IMR-90 (cell line): ENCODE results near the gene ACP1. TPM values are rescaled to one million over a fixed set of nuclear protein-coding genes. Genes with fewer than 3 reads are reported as not detected.
A peak's percentile ranks its signal among the peaks of the same experiment; 100 is the strongest.

ENCODE experiments used
- ATAC-seq: fragments of 200-7000 bp; cut with Tn5 transposase; 2 replicates; pipeline ENCODE4 v1.9.1; 2020; ENCODE audit warnings: low read depth, mild to moderate bottlenecking, moderate library complexity
- BruUV-seq: library from RNA; stranded (reverse); fragments of 400-500 nt; replicated peaks from 2 replicates; lab custom pipeline; 2021; lab: Mats Ljungman, UMichigan
- CTCF ChIA-PET: fragments of 300-600 bp; formaldehyde crosslinking; extraction: SDS; loops from one replicate; lab custom pipeline; 2021; ENCODE audit warnings: antibody characterized with exemption; lab: Yijun Ruan, JAX
- POLR2A ChIA-PET: fragments of 300-600 bp; sonication (Branson Sonifier 250); formaldehyde crosslinking; loops from one replicate; lab custom pipeline; 2022; ENCODE audit warnings: antibody characterized with exemption; ENCODE audit not compliant: unreplicated experiment; lab: Charles Lee
- DNase-seq: peaks from one replicate; pipeline ENCODE4 v3.0.0; 2013
- H2AFZ ChIP-seq: replicated peaks from 2 replicates; pipeline ENCODE3; 2013; ENCODE audit warnings: low read length, mild to moderate bottlenecking; ENCODE audit not compliant: poor library complexity
- H2AK5ac ChIP-seq: 2 replicates; pipeline ENCODE4 v1.6.1; 2013; ENCODE audit warnings: low read depth, low read length, inconsistent platforms
- H2AK9ac ChIP-seq: replicated peaks from 2 replicates; pipeline ENCODE3; 2013; ENCODE audit warnings: mild to moderate bottlenecking, low read depth, low read length, moderate library complexity; ENCODE audit not compliant: poor library complexity
- H2BK120ac ChIP-seq: 2 replicates; pipeline ENCODE4 v1.6.1; 2013; ENCODE audit warnings: low read depth, low read length, inconsistent platforms
- H2BK15ac ChIP-seq: 3 replicates; pipeline ENCODE4 v1.6.1; 2013; ENCODE audit warnings: low read depth, low read length, inconsistent platforms
- H2BK20ac ChIP-seq: 2 replicates; pipeline ENCODE4 v1.6.1; 2013; ENCODE audit warnings: low read depth, mild to moderate bottlenecking, inconsistent platforms, low read length, moderate library complexity
- H2BK5ac ChIP-seq: 2 replicates; pipeline ENCODE4 v1.6.1; 2013; ENCODE audit warnings: mild to moderate bottlenecking, low read depth, low read length, inconsistent platforms; ENCODE audit not compliant: poor library complexity, severe bottlenecking
- H3K14ac ChIP-seq: replicated peaks from 2 replicates; pipeline ENCODE4 v1.6.1; 2013; ENCODE audit warnings: low read depth, low read length, inconsistent platforms
- H3K18ac ChIP-seq: 2 replicates; pipeline ENCODE4 v1.6.1; 2013; ENCODE audit warnings: low read depth, low read length, control low read depth
- H3K23ac ChIP-seq: 2 replicates; pipeline ENCODE4 v1.6.1; 2013; ENCODE audit warnings: low read depth, low read length, inconsistent platforms
- H3K27ac ChIP-seq: 2 replicates; pipeline ENCODE4 v1.5.1; 2013; ENCODE audit warnings: mild to moderate bottlenecking, control low read depth, low read length; ENCODE audit not compliant: insufficient read depth
- H3K27me3 ChIP-seq: 2 replicates; pipeline ENCODE4 v1.6.1; 2013; ENCODE audit warnings: low read length; ENCODE audit not compliant: control insufficient read depth, insufficient read depth
- H3K36me3 ChIP-seq: 2 replicates; pipeline ENCODE4 v1.6.1; 2013; ENCODE audit warnings: low read length, mixed read lengths; ENCODE audit not compliant: control insufficient read depth, insufficient read depth
- H3K4ac ChIP-seq: 2 replicates; pipeline ENCODE4 v1.6.1; 2013; ENCODE audit warnings: low read depth, low read length, inconsistent platforms
- H3K4me1 ChIP-seq: 2 replicates; pipeline ENCODE4 v1.6.1; 2013; ENCODE audit warnings: low read length, mixed read lengths; ENCODE audit not compliant: control insufficient read depth, insufficient read depth
- H3K4me2 ChIP-seq: 2 replicates; pipeline ENCODE4 v1.6.1; 2013; ENCODE audit warnings: low read depth, mild to moderate bottlenecking, control low read depth, low read length, moderate library complexity
- H3K4me3 ChIP-seq: 2 replicates; pipeline ENCODE4 v1.5.1; 2013; ENCODE audit warnings: low read depth, mild to moderate bottlenecking, control low read depth, low read length, moderate library complexity; ENCODE audit not compliant: insufficient read depth
- H3K56ac ChIP-seq: 2 replicates; pipeline ENCODE4 v1.6.1; 2013; ENCODE audit warnings: low read length, inconsistent platforms; ENCODE audit not compliant: insufficient read depth; ENCODE audit errors: extremely low read depth
- H3K79me1 ChIP-seq, 2 experiments: 2 replicates each; pipeline ENCODE4 v1.6.1; 2013; ENCODE audit warnings: low read length in 2 of 2, inconsistent platforms in 1 of 2, low read depth in 1 of 2
- H3K9ac ChIP-seq: 2 replicates; pipeline ENCODE4 v1.6.1; 2013; ENCODE audit warnings: low read depth, low read length, control low read depth
- H3K9me1 ChIP-seq: 2 replicates; pipeline ENCODE4 v1.6.1; 2013; ENCODE audit warnings: low read length, inconsistent platforms; ENCODE audit not compliant: insufficient read depth
- H3K9me3 ChIP-seq: 2 replicates; pipeline ENCODE4 v1.6.1; 2013; ENCODE audit warnings: low read length; ENCODE audit not compliant: control insufficient read depth, insufficient read depth
- H4K20me1 ChIP-seq: 2 replicates; pipeline ENCODE4 v1.6.1; 2013; ENCODE audit warnings: low read length, inconsistent platforms; ENCODE audit not compliant: insufficient read depth
- H4K5ac ChIP-seq: 2 replicates; pipeline ENCODE4 v1.6.1; 2013; ENCODE audit warnings: mild to moderate bottlenecking, low read depth, low read length, control low read depth
- H4K8ac ChIP-seq, 2 experiments: 2 replicates each; pipeline ENCODE4 v1.6.1; 2013; ENCODE audit warnings: low read depth in 2 of 2, low read length in 2 of 2, control low read depth in 1 of 2, inconsistent platforms in 1 of 2
- H4K91ac ChIP-seq: 2 replicates; pipeline ENCODE4 v1.6.1; 2013; ENCODE audit warnings: low read depth, low read length, inconsistent platforms; ENCODE audit not compliant: insufficient read depth
- BHLHE40 ChIP-seq: fragments of 150-350 bp; IDR thresholded peaks from 2 replicates; pipeline ENCODE4 v1.6.1; 2016; ENCODE audit warnings: mild to moderate bottlenecking, low read depth, low read length
- CEBPB ChIP-seq: IDR thresholded peaks from 2 replicates; pipeline ENCODE4 v1.6.1; 2012; ENCODE audit warnings: low read depth, low read length, improper control_type of control experiment
- CHD1 ChIP-seq: IDR thresholded peaks from 2 replicates; pipeline ENCODE4 v1.6.1; 2012; ENCODE audit warnings: low read depth, low read length, improper control_type of control experiment
- ELK1 ChIP-seq: fragments of 150-350 bp; IDR thresholded peaks from 2 replicates; pipeline ENCODE4 v1.6.1; 2016; ENCODE audit warnings: low read depth, mild to moderate bottlenecking, low read length, moderate library complexity, borderline replicate concordance
- FOS ChIP-seq: fragments of 150-350 bp; IDR thresholded peaks from 2 replicates; pipeline ENCODE4 v1.6.1; 2016; ENCODE audit warnings: low read depth, low read length
- MAFK ChIP-seq: IDR thresholded peaks from 2 replicates; pipeline ENCODE4 v1.6.1; 2012; ENCODE audit warnings: low read depth, low read length, improper control_type of control experiment
- MAZ ChIP-seq: IDR thresholded peaks from 2 replicates; pipeline ENCODE4 v1.6.1; 2012; ENCODE audit warnings: low read depth, mild to moderate bottlenecking, low read length, improper control_type of control experiment, moderate library complexity, borderline replicate concordance
- MXI1 ChIP-seq: IDR thresholded peaks from 2 replicates; pipeline ENCODE4 v1.6.1; 2012; ENCODE audit warnings: low read depth, mild to moderate bottlenecking, low read length, moderate library complexity, borderline replicate concordance
- NFE2L2 ChIP-seq: fragments of 150-350 bp; IDR thresholded peaks from 2 replicates; pipeline ENCODE4 v1.6.1; 2016; ENCODE audit warnings: low read depth, mild to moderate bottlenecking, low read length
- POLR2A ChIP-seq: IDR thresholded peaks from 2 replicates; pipeline ENCODE4 v1.6.1; 2012; ENCODE audit warnings: mild to moderate bottlenecking, low read depth, low read length
- RAD21 ChIP-seq: IDR thresholded peaks from 2 replicates; pipeline ENCODE4 v1.6.1; 2012; ENCODE audit warnings: low read length, improper control_type of control experiment
- RCOR1 ChIP-seq: IDR thresholded peaks from 2 replicates; pipeline ENCODE4 v1.6.1; 2012; ENCODE audit warnings: mild to moderate bottlenecking, low read length, improper control_type of control experiment; ENCODE audit not compliant: insufficient replicate concordance
- RFX5 ChIP-seq: IDR thresholded peaks from 2 replicates; pipeline ENCODE4 v1.8.0; 2012; ENCODE audit warnings: low read depth, mild to moderate bottlenecking, low read length, moderate library complexity
- SMC3 ChIP-seq: fragments of 150-350 bp; IDR thresholded peaks from 2 replicates; pipeline ENCODE4 v1.6.1; 2016; ENCODE audit warnings: low read depth, mild to moderate bottlenecking, antibody characterized with exemption, low read length, moderate library complexity
- WGBS, 2 experiments: methylation state at CpG; one replicate each; pipeline versions ENCODE4 v1.1.5 to v1.1.7; 2013; ENCODE audit warnings: missing lambda C conversion rate in 2 of 2; ENCODE audit not compliant: insufficient read length in 1 of 2; ENCODE audit errors: extremely low coverage in 2 of 2; 5-methylcytosine and 5-hydroxymethylcytosine counted together
- dilution Hi-C: fragments of 300-500 bp; cut with HindIII; formaldehyde crosslinking; loops from one replicate; pipeline ENCODE4 v1.14.3; 2018; ENCODE audit warnings: low sequenced_read_pairs; ENCODE audit not compliant: unreplicated experiment
- in situ Hi-C: fragments of 300-500 bp; cut with MboI; formaldehyde crosslinking; loops from 3 replicates; pipeline ENCODE4 v1.14.3; 2019; ENCODE audit warnings: low sequenced_read_pairs, inconsistent platforms, mixed read lengths
- intact Hi-C: fragments of 100-400 bp; cut with micrococcal nuclease; formaldehyde crosslinking; loops from 2 replicates; pipeline ENCODE4 v1.10.0; 2022
- polyA plus RNA-seq, 3 experiments: library from polyadenylated mRNA; depleted of rRNA; stranded (reverse); fragments of >200 nt; gene quantifications; 2 replicates each; pipeline ENCODE4 v1.2.3, GENCODE V29; 2012; ENCODE audit warnings: low replicate concordance in 1 of 3
- total RNA-seq: library from RNA; depleted of rRNA; stranded (reverse); fragments of >200 nt; gene quantifications from 2 replicates; pipeline ENCODE4 v1.2.3, GENCODE V29; 2012
- TF ChIP-seq, protein P1 (sequence below): fragments of 150-350 bp; IDR thresholded peaks from 2 replicates; pipeline ENCODE4 v1.6.1; 2017; ENCODE audit warnings: mild to moderate bottlenecking, antibody characterized with exemption, low read length, low read depth
- TF ChIP-seq, protein P2 (sequence below): conservative IDR thresholded peaks from 2 replicates; pipeline ENCODE4 v1.5.1; 2012; ENCODE audit warnings: mild to moderate bottlenecking, low read depth, low read length, improper control_type of control experiment

Gene ACP1
- total and polyA plus RNA-seq, 2 of the 4 experiments (the other 2 are of a cell fraction), result 85.7 to 104 TPM

DNA sequence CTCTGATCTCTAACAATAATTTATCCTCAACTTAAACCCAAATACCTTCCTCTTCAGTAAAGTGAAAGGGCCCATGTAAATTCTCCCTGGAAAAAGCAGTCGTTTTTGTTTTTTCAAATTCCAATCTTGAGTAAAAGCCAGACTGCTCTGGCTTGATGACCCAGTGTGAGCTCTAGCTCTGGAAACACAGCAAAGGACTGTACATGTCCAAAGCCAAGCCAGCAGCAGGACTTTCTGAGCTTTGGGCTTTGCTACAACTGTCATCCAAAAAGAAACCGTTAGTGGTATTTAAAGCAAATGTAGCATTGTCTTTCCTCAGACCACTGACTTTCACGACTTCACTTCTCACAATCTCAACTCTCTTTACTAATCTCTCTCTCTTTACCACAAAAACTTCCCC is 26.3 kb upstream of the ACP1 start:
- POLR2A ChIA-PET, result interaction anchor here (0.7 kb wide), 1 partner anchor 9 kb away, joined by 3 read pairs; no protein-coding TSS in a partner anchor

More for the DNA sequence above, 26.3 kb upstream of the ACP1 start:
- Histone ChIP-seq H2BK15ac (no peak overlapping the region), H3K79me1 (no peaks in the 10 kb centered on the region), H2BK20ac (no peak overlapping the region), H3K27ac (no peak overlapping the region), H2AFZ (no peak overlapping the region), H4K91ac (no peak overlapping the region), H2BK120ac (no peak overlapping the region), H3K9me1 (peaks cover 4% of the 10 kb centered on the region; the same call in 1 of the 2 replicates), H3K9ac (no peak overlapping the region), H3K23ac (no peak overlapping the region), H3K27me3 (no peaks in the 10 kb centered on the region), H2BK5ac (no peak overlapping the region), H3K18ac (no peak overlapping the region), H3K56ac (no peak overlapping the region), H4K5ac (no peak overlapping the region), H4K20me1 (no peaks in the 10 kb centered on the region), H2AK9ac (no peak overlapping the region), H3K4me2 (no peak overlapping the region), H3K14ac (no peak overlapping the region), H3K9me3 (no peaks in the 10 kb centered on the region), H4K8ac (no peak overlapping the region), H3K36me3 (peaks cover 9% of the 10 kb centered on the region), H3K4me3 (no peak overlapping the region), H3K4ac (no peak overlapping the region), H2AK5ac (no peak overlapping the region), H3K4me1 (no peaks in the 10 kb centered on the region)
- intact Hi-C loops, result no loop called here
- WGBS, 2 experiments, result 47 to 100% methylated on average over 1 to 2 of the region's 3 CpGs
- dilution Hi-C loops, result no loop called here
- TF ChIP-seq POLR2A, result no peak
- no peak for TF ChIP-seq RCOR1
- no peak for TF ChIP-seq FOS
- no peak for TF ChIP-seq BHLHE40
- no peak for TF ChIP-seq MXI1
- TF ChIP-seq RAD21, result no peak
- no peak for TF ChIP-seq CEBPB
- no peak for TF ChIP-seq ELK1
- no peak for TF ChIP-seq SMC3
- TF ChIP-seq MAZ, result no peak
- TF ChIP-seq, protein P1, sequence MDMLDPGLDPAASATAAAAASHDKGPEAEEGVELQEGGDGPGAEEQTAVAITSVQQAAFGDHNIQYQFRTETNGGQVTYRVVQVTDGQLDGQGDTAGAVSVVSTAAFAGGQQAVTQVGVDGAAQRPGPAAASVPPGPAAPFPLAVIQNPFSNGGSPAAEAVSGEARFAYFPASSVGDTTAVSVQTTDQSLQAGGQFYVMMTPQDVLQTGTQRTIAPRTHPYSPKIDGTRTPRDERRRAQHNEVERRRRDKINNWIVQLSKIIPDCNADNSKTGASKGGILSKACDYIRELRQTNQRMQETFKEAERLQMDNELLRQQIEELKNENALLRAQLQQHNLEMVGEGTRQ, result no peak
- TF ChIP-seq NFE2L2, result no peak
- no peak for TF ChIP-seq CHD1
- TF ChIP-seq RFX5, result no peak
- TF ChIP-seq MAFK, result no peak
- TF ChIP-seq, protein P2, sequence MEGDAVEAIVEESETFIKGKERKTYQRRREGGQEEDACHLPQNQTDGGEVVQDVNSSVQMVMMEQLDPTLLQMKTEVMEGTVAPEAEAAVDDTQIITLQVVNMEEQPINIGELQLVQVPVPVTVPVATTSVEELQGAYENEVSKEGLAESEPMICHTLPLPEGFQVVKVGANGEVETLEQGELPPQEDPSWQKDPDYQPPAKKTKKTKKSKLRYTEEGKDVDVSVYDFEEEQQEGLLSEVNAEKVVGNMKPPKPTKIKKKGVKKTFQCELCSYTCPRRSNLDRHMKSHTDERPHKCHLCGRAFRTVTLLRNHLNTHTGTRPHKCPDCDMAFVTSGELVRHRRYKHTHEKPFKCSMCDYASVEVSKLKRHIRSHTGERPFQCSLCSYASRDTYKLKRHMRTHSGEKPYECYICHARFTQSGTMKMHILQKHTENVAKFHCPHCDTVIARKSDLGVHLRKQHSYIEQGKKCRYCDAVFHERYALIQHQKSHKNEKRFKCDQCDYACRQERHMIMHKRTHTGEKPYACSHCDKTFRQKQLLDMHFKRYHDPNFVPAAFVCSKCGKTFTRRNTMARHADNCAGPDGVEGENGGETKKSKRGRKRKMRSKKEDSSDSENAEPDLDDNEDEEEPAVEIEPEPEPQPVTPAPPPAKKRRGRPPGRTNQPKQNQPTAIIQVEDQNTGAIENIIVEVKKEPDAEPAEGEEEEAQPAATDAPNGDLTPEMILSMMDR, result no peak
- CTCF ChIA-PET, result interaction anchor here (1.0 kb wide), 1 partner anchor 52 kb away, joined by 3 read pairs; no protein-coding TSS in a partner anchor
- DNase-seq, result peak; percentile 4
- no TSS peak for BruUV-seq
- ATAC-seq, result no peak; the same call in 1 of the 2 replicates
- in situ Hi-C loops, result no loop called here
